Activated T-cell treated with anti-CD3 and anti-CD28 coated beads, Interleukin-2, amount 50 U/mL, for 4 hours (primary cell): ENCODE measurements around the gene FER. TPM values are rescaled to one million over a fixed set of nuclear protein-coding genes. Genes with fewer than 3 reads are reported as not detected.

Source experiments
- ATAC-seq, 2 donors: fragments of 200-7000 bp; cut with Tn5 transposase; one replicate each; pipeline ENCODE4 v1.10.0; 2021
- DNase-seq: peaks from one replicate; pipeline ENCODE4 v3.0.0-alpha.2; 2020
- H3K27me3 Mint-ChIP-seq: one replicate; pipeline ENCODE4 v1.8.0; 2021; ENCODE audit warnings: low read depth, mixed read lengths
- H3K36me3 Mint-ChIP-seq: one replicate; pipeline ENCODE4 v1.8.0; 2022; ENCODE audit warnings: mixed read lengths; ENCODE audit not compliant: insufficient read depth
- H3K4me1 Mint-ChIP-seq: one replicate; pipeline ENCODE4 v1.8.0; 2021; ENCODE audit warnings: low read depth, mixed read lengths
- H3K4me3 Mint-ChIP-seq: one replicate; pipeline ENCODE4 v1.8.0; 2021; ENCODE audit warnings: mild to moderate bottlenecking, moderate library complexity, mixed read lengths
- H3K9me3 Mint-ChIP-seq: one replicate; pipeline ENCODE4 v1.8.0; 2021; ENCODE audit warnings: mixed read lengths
- total RNA-seq, 3 donors: library from RNA; stranded (reverse); gene quantifications; one replicate each; pipeline ENCODE4 v1.2.1, GENCODE V29; 2021

FER gene
- total RNA-seq, 3 donors from 2014 or later, result 5.1 to 7.4 (median 7.3) TPM

- ATAC-seq (no peak), DNase-seq (no peak)
- H3K4me1 Mint-ChIP-seq, result no peaks in the 10 kb centered on the region
- peaks cover 9% of the 10 kb centered on the region for H3K9me3 Mint-ChIP-seq
- H3K4me3 Mint-ChIP-seq, result no peak overlapping the region
- H3K36me3 Mint-ChIP-seq, result no peaks in the 10 kb centered on the region
- peaks cover 6% of the 10 kb centered on the region for H3K27me3 Mint-ChIP-seq
Observed at GRCh38 chr5:109234381-109234780, 486.7 kb downstream of the FER start.

DNA sequence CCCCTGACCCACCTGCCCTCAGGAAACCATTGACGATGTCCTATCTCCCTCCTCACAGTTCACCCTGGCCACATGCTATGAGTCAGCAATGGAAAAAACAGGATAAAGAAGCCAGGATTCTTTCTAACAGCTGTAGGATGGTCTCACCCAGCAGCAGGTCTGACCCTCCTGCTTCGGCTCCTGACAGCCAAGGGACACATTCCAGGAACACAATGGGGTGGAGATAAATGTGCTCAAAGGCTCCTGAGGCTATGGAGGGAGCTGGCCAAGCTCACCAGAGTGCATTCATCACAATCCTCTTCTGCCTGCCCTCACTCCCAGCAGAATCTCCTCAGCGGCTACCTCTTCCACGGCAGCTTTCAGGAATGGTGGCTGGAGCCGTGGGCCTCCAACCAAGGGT, 491.8 kb downstream of the FER start:
- no peaks in the 10 kb centered on the region for H3K36me3 Mint-ChIP-seq
- no peaks in the 10 kb centered on the region for H3K4me1 Mint-ChIP-seq
- peaks cover 9% of the 10 kb centered on the region for H3K9me3 Mint-ChIP-seq
- no peak for ATAC-seq
- no peaks in the 10 kb centered on the region for H3K27me3 Mint-ChIP-seq
- no peak overlapping the region for H3K4me3 Mint-ChIP-seq
- no peak for DNase-seq

DNA sequence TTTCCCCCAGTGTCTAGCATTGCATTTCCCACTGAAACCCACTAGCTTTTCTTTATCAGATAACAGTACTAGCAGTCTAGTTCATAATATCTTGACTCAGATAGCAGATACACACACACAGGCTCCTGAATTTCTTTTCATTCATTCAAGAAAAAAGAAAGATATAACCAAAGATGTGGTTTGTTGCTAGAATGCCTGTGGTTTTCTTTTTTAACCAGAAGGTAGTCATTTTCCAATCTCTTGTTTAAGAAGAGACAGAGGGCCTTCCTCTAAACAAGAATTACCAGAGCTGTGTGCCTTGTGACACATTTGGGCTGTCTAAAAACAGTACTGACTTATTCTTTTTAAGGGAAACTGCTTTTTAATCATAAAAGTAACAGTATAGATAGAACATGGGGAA, 494.8 kb downstream of the FER start:
- Mint-ChIP-seq H3K4me1 (no peaks in the 10 kb centered on the region), H3K9me3 (peaks cover 13% of the 10 kb centered on the region), H3K27me3 (no peaks in the 10 kb centered on the region), H3K4me3 (no peak overlapping the region), H3K36me3 (peaks cover 3% of the 10 kb centered on the region)
- DNase-seq (no peak), ATAC-seq (peak; percentile 65 to 78)

GRCh38 chr5:109246395-109246794, 498.7 kb downstream of the FER start:
- Mint-ChIP-seq H3K4me1 (no peaks in the 10 kb centered on the region), H3K36me3 (peaks cover 3% of the 10 kb centered on the region), H3K27me3 (no peaks in the 10 kb centered on the region), H3K9me3 (peaks cover 13% of the 10 kb centered on the region), H3K4me3 (no peak overlapping the region)
- no peak for ATAC-seq
- no peak for DNase-seq
